ENCODE measurements around the gene SMYD3. TPM values are rescaled to one million over a fixed set of nuclear protein-coding genes. Genes with fewer than 3 reads are reported as not detected.

SMYD3 gene
- total RNA-seq, 1 donor from 2014 or later, result 34.9 TPM

DNA sequence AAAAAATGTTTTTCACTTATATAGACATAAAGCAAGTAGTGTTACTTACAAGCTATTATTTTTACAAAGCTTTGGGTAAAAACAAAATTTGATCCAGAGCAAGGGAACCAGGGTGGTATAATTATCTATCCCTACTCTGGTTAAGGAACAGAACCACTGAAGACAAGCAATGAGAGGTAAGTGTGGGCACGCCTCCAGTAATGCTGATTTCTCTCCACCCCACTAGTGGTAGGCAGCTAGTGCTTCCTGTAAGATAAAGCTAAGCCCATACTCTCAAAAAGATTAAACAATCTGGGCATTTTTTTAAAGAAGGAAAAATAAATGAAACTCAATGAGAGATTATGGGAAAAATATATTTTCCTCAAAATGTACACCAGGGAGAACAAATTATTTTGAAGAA is 36.9 kb upstream of the SMYD3 start:
- no peaks in the 10 kb centered on the region for H3K4me1 Mint-ChIP-seq
- no peak for DNase-seq (ENCODE audit: low spot score in 2 of 2, unreplicated experiment in 2 of 2)
- no peaks in the 10 kb centered on the region for H3K9me3 Mint-ChIP-seq
- no peaks in the 10 kb centered on the region for H3K27me3 Mint-ChIP-seq (ENCODE audit: low read depth)
- no peak overlapping the region for H3K4me3 Mint-ChIP-seq
- peaks cover 24% of the 10 kb centered on the region for H3K36me3 Mint-ChIP-seq
- no peak overlapping the region for H3K27ac Mint-ChIP-seq
- TF ChIP-seq CTCF (IDR thresholded peaks at IDR 0.05; ENCODE audit: unreplicated experiment), result no peak

- no peaks in the 10 kb centered on the region for H3K4me1 Mint-ChIP-seq
- peaks cover 17% of the 10 kb centered on the region for H3K36me3 Mint-ChIP-seq
- H3K4me3 Mint-ChIP-seq, result no peak overlapping the region
- no peak for TF ChIP-seq CTCF (IDR thresholded peaks at IDR 0.05; ENCODE audit: unreplicated experiment)
- no peak overlapping the region for H3K27ac Mint-ChIP-seq
- DNase-seq (ENCODE audit: low spot score in 2 of 2, unreplicated experiment in 2 of 2), result no peak
- H3K27me3 Mint-ChIP-seq (ENCODE audit: low read depth), result no peaks in the 10 kb centered on the region
- no peaks in the 10 kb centered on the region for H3K9me3 Mint-ChIP-seq
These were observed 33.8 kb upstream of the SMYD3 start for GRCh38 chr1:246540738-246541491.

GRCh38 chr1:246537887-246538286 is 30.8 kb upstream of the SMYD3 start:
- Mint-ChIP-seq H3K4me3 (no peak overlapping the region), H3K27ac (no peak overlapping the region), H3K36me3 (peaks cover 7% of the 10 kb centered on the region), H3K4me1 (no peaks in the 10 kb centered on the region), H3K9me3 (no peaks in the 10 kb centered on the region), H3K27me3 (ENCODE audit: low read depth) (peaks cover 8% of the 10 kb centered on the region)
- no peak for TF ChIP-seq CTCF (IDR thresholded peaks at IDR 0.05; ENCODE audit: unreplicated experiment)
- no peak for DNase-seq (ENCODE audit: low spot score in 2 of 2, unreplicated experiment in 2 of 2)

DNA sequence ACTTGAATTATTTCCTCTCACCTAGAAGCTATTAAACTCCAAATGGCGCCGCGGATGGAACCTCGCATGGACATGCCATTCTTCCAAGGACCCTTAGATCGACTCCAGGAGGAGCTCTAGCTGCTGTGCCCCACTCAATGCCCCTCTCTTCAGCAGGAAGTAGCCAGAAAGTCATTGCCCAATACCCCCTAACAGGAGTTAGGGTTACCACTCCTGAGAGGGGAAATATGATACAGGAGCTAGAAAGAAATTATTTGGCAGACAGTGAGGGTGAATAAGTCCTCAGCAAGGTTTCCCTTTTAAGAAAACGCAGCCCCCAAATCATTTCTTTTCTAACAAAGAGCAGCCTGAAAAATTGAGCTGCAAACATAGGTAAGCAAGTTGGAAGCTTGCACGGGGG is 30.4 kb upstream of the SMYD3 start:
- Mint-ChIP-seq H3K4me3 (no peak overlapping the region), H3K27ac (no peak overlapping the region), H3K4me1 (no peaks in the 10 kb centered on the region), H3K27me3 (ENCODE audit: low read depth) (peaks cover 10% of the 10 kb centered on the region), H3K9me3 (no peaks in the 10 kb centered on the region), H3K36me3 (peaks cover 7% of the 10 kb centered on the region)
- TF ChIP-seq CTCF (IDR thresholded peaks at IDR 0.05; ENCODE audit: unreplicated experiment), result no peak
- DNase-seq (ENCODE audit: low spot score in 2 of 2, unreplicated experiment in 2 of 2), result no peak

DNA sequence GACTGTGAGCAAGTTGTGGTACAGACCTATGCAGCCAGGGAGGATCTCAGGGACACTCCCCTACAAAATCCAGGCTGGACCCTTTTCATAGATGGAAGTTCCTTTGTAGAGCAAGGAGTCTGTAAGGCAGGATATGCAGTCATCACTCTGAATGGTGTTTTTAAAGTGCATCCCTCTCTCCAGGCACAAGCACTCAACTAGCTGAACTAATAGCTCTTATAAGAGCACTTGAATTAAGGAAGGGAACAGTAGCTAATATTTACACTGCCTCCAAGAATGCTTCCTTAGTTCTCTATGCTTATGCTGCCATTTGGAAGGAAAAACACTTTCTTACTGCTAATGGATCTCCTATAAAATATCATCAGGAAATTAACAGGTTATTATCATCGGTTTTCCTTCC is 27.0 kb upstream of the SMYD3 start:
- peaks cover 12% of the 10 kb centered on the region for H3K27me3 Mint-ChIP-seq (ENCODE audit: low read depth)
- no peak overlapping the region for H3K27ac Mint-ChIP-seq
- H3K4me1 Mint-ChIP-seq, result no peaks in the 10 kb centered on the region
- no peak for TF ChIP-seq CTCF (IDR thresholded peaks at IDR 0.05; ENCODE audit: unreplicated experiment)
- H3K4me3 Mint-ChIP-seq, result no peak overlapping the region
- peaks cover 13% of the 10 kb centered on the region for H3K9me3 Mint-ChIP-seq
- no peak for DNase-seq (ENCODE audit: low spot score in 2 of 2, unreplicated experiment in 2 of 2)
- no peaks in the 10 kb centered on the region for H3K36me3 Mint-ChIP-seq

All from mesothelial cell of epicardium (in vitro differentiated cells).